Neuronal stem cell (in vitro differentiated cells): ENCODE measurements around the gene THOP1.

Experiments
- DNase-seq: peaks from one replicate; pipeline ENCODE4 v3.0.0-alpha.2; 2013; ENCODE audit warnings: low spot score
- H2AFZ ChIP-seq: one replicate; pipeline ENCODE4 v1.6.1; 2013; ENCODE audit warnings: mild to moderate bottlenecking, low read length, inconsistent platforms
- H2AK5ac ChIP-seq: 2 replicates; pipeline ENCODE4 v1.6.1; 2013; ENCODE audit warnings: low read depth, mild to moderate bottlenecking, inconsistent platforms, low read length, moderate library complexity, mixed read lengths
- H2BK120ac ChIP-seq: 2 replicates; pipeline ENCODE4 v1.6.1; 2013; ENCODE audit warnings: low read depth, mild to moderate bottlenecking, inconsistent platforms, low read length, moderate library complexity, mixed read lengths
- H2BK12ac ChIP-seq: one replicate; pipeline ENCODE4 v1.6.1; 2013; ENCODE audit warnings: low read length, inconsistent platforms
- H2BK15ac ChIP-seq: 2 replicates; pipeline ENCODE4 v1.6.1; 2013; ENCODE audit warnings: mild to moderate bottlenecking, low read length, inconsistent platforms, mixed read lengths
- H2BK5ac ChIP-seq: one replicate; pipeline ENCODE4 v1.6.1; 2013; ENCODE audit warnings: inconsistent platforms, mild to moderate bottlenecking, low read length, moderate library complexity
- H3K14ac ChIP-seq: one replicate; pipeline ENCODE4 v1.6.1; 2013; ENCODE audit warnings: low read length, inconsistent platforms
- H3K18ac ChIP-seq: 2 replicates; pipeline ENCODE4 v1.6.1; 2013; ENCODE audit warnings: low read length, inconsistent platforms
- H3K23ac ChIP-seq: 2 replicates; pipeline ENCODE4 v1.6.1; 2013; ENCODE audit warnings: low read depth, mild to moderate bottlenecking, mixed read lengths, low read length, inconsistent platforms; ENCODE audit not compliant: poor library complexity
- H3K27ac ChIP-seq: replicated peaks from 3 replicates; pipeline ENCODE4 v1.5.1; 2013; ENCODE audit warnings: low read length, inconsistent platforms
- H3K27me3 ChIP-seq, 3 experiments: 2 replicates each; pipeline ENCODE4 v1.6.1; 2013; ENCODE audit warnings: low read length in 3 of 3, mild to moderate bottlenecking in 2 of 3, inconsistent platforms in 1 of 3, low read depth in 1 of 3, mixed read lengths in 1 of 3, moderate library complexity in 1 of 3; ENCODE audit not compliant: control insufficient read depth in 3 of 3, insufficient read depth in 3 of 3
- H3K36me3 ChIP-seq, 2 donors: replicated peaks in 1 of 2; 2 replicates each; pipeline ENCODE4 v1.6.1; 2013; ENCODE audit warnings: low read length in 2 of 2; ENCODE audit not compliant: control insufficient read depth in 2 of 2, insufficient read depth in 2 of 2
- H3K4ac ChIP-seq: 2 replicates; pipeline ENCODE4 v1.6.1; 2013; ENCODE audit warnings: inconsistent platforms, mild to moderate bottlenecking, low read length, moderate library complexity
- H3K4me1 ChIP-seq, 2 donors: 1 replicate in 1 of 2; 2 replicates in 1 of 2; pipeline ENCODE4 v1.6.1; 2013; ENCODE audit warnings: low read length in 2 of 2, low read depth in 1 of 2; ENCODE audit not compliant: control insufficient read depth in 2 of 2, insufficient read depth in 1 of 2
- H3K4me2 ChIP-seq: one replicate; pipeline ENCODE4 v1.6.1; 2013; ENCODE audit warnings: mild to moderate bottlenecking, low read length, inconsistent platforms; ENCODE audit not compliant: insufficient read depth, poor library complexity, severe bottlenecking
- H3K4me3 ChIP-seq, 2 donors: 2 replicates each; pipeline ENCODE4 v1.5.1; 2013; ENCODE audit warnings: low read length in 2 of 2, mild to moderate bottlenecking in 2 of 2, inconsistent platforms in 1 of 2, moderate library complexity in 1 of 2
- H3K79me1 ChIP-seq: one replicate; pipeline ENCODE4 v1.6.1; 2013; ENCODE audit warnings: low read depth, mild to moderate bottlenecking, inconsistent platforms, low read length, moderate library complexity
- H3K9ac ChIP-seq: one replicate; pipeline ENCODE4 v1.6.1; 2013; ENCODE audit warnings: mild to moderate bottlenecking, low read depth, low read length, inconsistent platforms; ENCODE audit not compliant: poor library complexity
- H3K9me3 ChIP-seq, 2 donors: replicated peaks in 1 of 2; 2 replicates each; pipeline versions ENCODE3 to v1.6.1; 2013; ENCODE audit warnings: low read length in 2 of 2, mild to moderate bottlenecking in 2 of 2, inconsistent platforms in 1 of 2, low read depth in 1 of 2, mixed read lengths in 1 of 2, moderate library complexity in 1 of 2; ENCODE audit not compliant: control insufficient read depth in 2 of 2, insufficient read depth in 1 of 2
- H4K8ac ChIP-seq: one replicate; pipeline ENCODE4 v1.6.1; 2013; ENCODE audit warnings: low read depth, mild to moderate bottlenecking, inconsistent platforms, low read length, moderate library complexity
- H4K91ac ChIP-seq: one replicate; pipeline ENCODE4 v1.6.1; 2013; ENCODE audit warnings: low read length, low read depth, mild to moderate bottlenecking, inconsistent platforms; ENCODE audit not compliant: poor library complexity
- WGBS, 2 donors: extraction: QIAGEN DNeasy Blood & Tissue Kit; methylation state at CpG; one replicate each; pipeline ENCODE4 v1.1.7; 2013; ENCODE audit warnings: missing lambda C conversion rate in 2 of 2, mixed read lengths in 1 of 2; ENCODE audit not compliant: insufficient read length in 2 of 2, insufficient replicate concordance in 1 of 2; ENCODE audit errors: extremely low coverage in 2 of 2; 5-methylcytosine and 5-hydroxymethylcytosine counted together

Gene THOP1

DNA sequence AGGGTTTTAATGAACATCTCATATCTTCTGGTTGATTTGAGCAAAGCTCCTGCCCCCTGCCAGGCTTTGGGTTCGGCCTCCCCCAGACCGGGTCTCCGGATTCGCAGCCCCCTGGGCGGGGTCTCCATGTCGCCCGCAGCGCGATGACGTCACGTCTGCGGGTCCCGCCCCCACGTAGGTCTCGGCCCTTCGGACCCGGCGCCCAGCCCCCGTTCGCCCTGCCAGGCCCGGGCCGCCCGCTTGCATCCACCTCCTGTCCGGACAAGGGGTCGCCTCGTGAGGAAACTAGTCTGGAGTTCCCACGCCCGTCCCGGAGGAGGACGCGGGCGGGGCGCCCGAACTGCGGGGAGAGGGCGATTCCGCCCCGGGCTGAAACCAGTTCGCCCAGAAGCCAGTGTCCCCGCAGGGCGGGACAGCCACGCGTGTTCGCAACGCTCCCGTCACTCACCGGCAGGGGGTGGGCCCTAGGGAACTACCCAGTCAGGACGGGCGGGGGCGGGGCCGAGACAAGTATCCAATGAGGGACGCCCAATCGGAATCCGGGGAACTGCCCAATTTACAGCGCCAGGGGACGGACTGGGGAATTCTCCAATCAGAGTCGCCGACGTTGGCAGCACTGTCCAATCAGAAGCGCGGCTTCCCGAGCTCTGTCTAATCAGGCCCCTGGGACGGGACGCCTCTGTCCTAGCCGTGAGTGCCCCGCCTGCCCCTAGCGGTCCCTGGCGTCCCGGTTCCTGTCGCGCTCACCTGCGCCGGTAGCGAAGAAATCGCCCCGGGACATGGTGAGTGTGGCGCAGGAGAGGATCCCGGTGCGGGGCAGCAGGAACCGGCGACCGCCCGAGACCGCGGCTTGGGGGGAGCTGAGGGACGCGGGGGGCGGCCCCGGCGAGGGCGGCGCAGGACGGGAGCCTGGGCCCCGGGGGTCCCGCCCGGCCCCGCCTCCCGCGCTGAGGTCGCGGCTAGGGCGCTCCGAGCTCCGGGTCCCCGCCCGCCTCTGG is 55.8 kb downstream of the THOP1 start, which contains the start of gene ZNF555:
Gene ZNF555 (plus strand): TSS at position 682 of the 998 bp plus-strand sequence. CDS start 98 bp downstream, at position 780.
- peak within 1 kb of the TSS; percentile 98 for H3K18ac ChIP-seq
- peaks cover 17 to 62% of the 10 kb centered on the region in 2 donors for H3K9me3 ChIP-seq
- peak within 1 kb of the TSS; percentile 87 for H2BK5ac ChIP-seq
- peak within 1 kb of the TSS; percentile 87 for H3K27ac ChIP-seq
- no CpG with 5 or more reads among the region's 106 CpGs for WGBS, 2 donors
- peak within 1 kb of the TSS; percentile 90 for H3K9ac ChIP-seq
- H4K91ac ChIP-seq, result no peak within 1 kb of the TSS
- H3K36me3 ChIP-seq, result peaks cover 3 to 30% of the 10 kb centered on the region in 2 donors
- H3K23ac ChIP-seq, result peak within 1 kb of the TSS; percentile 73
- H3K4me2 ChIP-seq, result peak within 1 kb of the TSS; percentile 73
- H3K27me3 ChIP-seq, result peaks cover 0 to 6% (median 0%) of the 10 kb centered on the region in 3 experiments
- peak within 1 kb of the TSS; percentile 74 for H2AK5ac ChIP-seq
- H2BK15ac ChIP-seq, result no peak within 1 kb of the TSS
- peaks cover 0 to 2% of the 10 kb centered on the region in 2 donors for H3K4me1 ChIP-seq
- peak; percentile 97 for DNase-seq
- H3K79me1 ChIP-seq, result peaks cover 3% of the 10 kb centered on the region
- peak within 1 kb of the TSS; percentile 97 to 98 for H3K4me3 ChIP-seq
- peak within 1 kb of the TSS; percentile 30 for H4K8ac ChIP-seq
- H3K4ac ChIP-seq, result no peak within 1 kb of the TSS
- peak within 1 kb of the TSS; percentile 50 for H2BK120ac ChIP-seq
- no peak within 1 kb of the TSS for H2BK12ac ChIP-seq
- peak within 1 kb of the TSS; percentile 100 for H2AFZ ChIP-seq
- peak within 1 kb of the TSS; percentile 91 for H3K14ac ChIP-seq

- Histone ChIP-seq H2AFZ (peak overlapping the region; percentile 100), H3K79me1 (peaks cover 5% of the 10 kb centered on the region), H3K36me3 (peaks cover 2 to 24% of the 10 kb centered on the region in 2 donors), H2BK120ac (no peak overlapping the region), H3K27me3 (peaks cover 0 to 6% (median 0%) of the 10 kb centered on the region in 3 experiments), H3K4ac (no peak overlapping the region), H2BK5ac (peak overlapping the region; percentile 87), H3K9me3 (peaks cover 16 to 64% of the 10 kb centered on the region in 2 donors), H3K27ac (no peak overlapping the region), H3K14ac (no peak overlapping the region), H3K4me1 (peaks cover 0 to 2% of the 10 kb centered on the region in 2 donors), H3K23ac (peak overlapping the region; percentile 73), H2BK12ac (no peak overlapping the region), H2AK5ac (peak overlapping the region; percentile 63), H3K18ac (peak overlapping the region; percentile 87), H4K91ac (no peak overlapping the region), H3K4me3 (peak overlapping the region; percentile 97 to 98), H3K9ac (peak overlapping the region; percentile 77), H4K8ac (no peak overlapping the region), H2BK15ac (no peak overlapping the region), H3K4me2 (peak overlapping the region; percentile 73)
- no CpG with 5 or more reads among the region's 62 CpGs for WGBS, 2 donors
- no peak for DNase-seq
These were observed 56.7 kb downstream of the THOP1 start for GRCh38 chr19:2841855-2842574.

GRCh38 chr19:2845107-2845506 is 59.8 kb downstream of the THOP1 start:
- H3K27ac ChIP-seq, result no peak overlapping the region
- H2BK15ac ChIP-seq, result no peak overlapping the region
- H3K4me1 ChIP-seq, result peaks cover 0 to 2% of the 10 kb centered on the region in 2 donors
- peaks cover 0 to 6% (median 0%) of the 10 kb centered on the region in 3 experiments for H3K27me3 ChIP-seq
- H2AK5ac ChIP-seq, result no peak overlapping the region
- H3K79me1 ChIP-seq, result peaks cover 5% of the 10 kb centered on the region
- DNase-seq, result no peak
- H2AFZ ChIP-seq, result no peak overlapping the region
- no peak overlapping the region for H2BK5ac ChIP-seq
- H3K18ac ChIP-seq, result no peak overlapping the region
- H4K8ac ChIP-seq, result no peak overlapping the region
- peaks cover 6 to 26% of the 10 kb centered on the region in 2 donors for H3K36me3 ChIP-seq
- H2BK12ac ChIP-seq, result no peak overlapping the region
- no peak overlapping the region for H3K4me3 ChIP-seq
- no peak overlapping the region for H2BK120ac ChIP-seq
- H3K23ac ChIP-seq, result no peak overlapping the region
- no peak overlapping the region for H3K9ac ChIP-seq
- H3K4me2 ChIP-seq, result no peak overlapping the region
- no CpG with 5 or more reads among the region's 2 CpGs for WGBS, 2 donors
- H4K91ac ChIP-seq, result no peak overlapping the region
- H3K4ac ChIP-seq, result no peak overlapping the region
- H3K14ac ChIP-seq, result no peak overlapping the region
- H3K9me3 ChIP-seq, result peaks cover 22 to 67% of the 10 kb centered on the region in 2 donors
